DOHH2 (cell line): ENCODE results near the gene MYLK.

Experiments used
- H3F3A ChIP-seq: fragments of 200-600 bp; sonication (generic), shearing (Covaris generic); 2 replicates; pipeline ENCODE4 v1.6.0; 2016; ENCODE audit warnings: antibody characterized with exemption, mild to moderate bottlenecking; ENCODE audit not compliant: control insufficient read depth, insufficient read depth
- H3K27ac ChIP-seq: fragments of 200-600 bp; sonication (generic); 2 replicates; pipeline ENCODE4 v1.5.1; 2014; ENCODE audit warnings: low read depth, mild to moderate bottlenecking, low read length, moderate library complexity
- H3K27me3 ChIP-seq: fragments of 200-600 bp; sonication (generic); 2 replicates; pipeline ENCODE4 v1.6.1; 2014; ENCODE audit warnings: mild to moderate bottlenecking, low read length, mixed read lengths; ENCODE audit not compliant: control insufficient read depth
- H3K36me3 ChIP-seq: fragments of 200-600 bp; sonication (generic); 2 replicates; pipeline ENCODE4 v1.6.1; 2014; ENCODE audit warnings: mild to moderate bottlenecking, low read length, moderate library complexity, mixed read lengths; ENCODE audit not compliant: control insufficient read depth
- H3K4me1 ChIP-seq: fragments of 200-600 bp; sonication (generic); 2 replicates; pipeline ENCODE4 v1.6.1; 2014; ENCODE audit warnings: mild to moderate bottlenecking, low read length, mixed read lengths; ENCODE audit not compliant: control insufficient read depth
- H3K4me2 ChIP-seq: fragments of 200-600 bp; sonication (generic); 2 replicates; pipeline ENCODE4 v1.6.0; 2014; ENCODE audit warnings: mild to moderate bottlenecking, low read length, moderate library complexity
- H3K4me3 ChIP-seq: fragments of 200-600 bp; sonication (generic); 2 replicates; pipeline ENCODE4 v1.5.1; 2014; ENCODE audit warnings: mild to moderate bottlenecking, low read length, mixed read lengths
- H3K79me2 ChIP-seq: fragments of 200-600 bp; sonication (generic); 2 replicates; pipeline ENCODE4 v1.6.1; 2014; ENCODE audit warnings: mild to moderate bottlenecking, low read length, mixed read lengths; ENCODE audit not compliant: control insufficient read depth
- H3K9me2 ChIP-seq: fragments of 200-600 bp; sonication (generic); replicated peaks from 2 replicates; pipeline ENCODE4 v1.6.1; 2014; ENCODE audit warnings: mild to moderate bottlenecking, low read length, mixed read lengths; ENCODE audit not compliant: control insufficient read depth
- H3K9me3 ChIP-seq: fragments of 200-600 bp; sonication (generic); 2 replicates; pipeline ENCODE4 v1.6.1; 2014; ENCODE audit warnings: antibody characterized with exemption, low read length, mixed read lengths; ENCODE audit not compliant: control insufficient read depth, insufficient read depth
- H4K20me1 ChIP-seq: fragments of 200-600 bp; sonication (generic); 2 replicates; pipeline ENCODE4 v1.6.0; 2014; ENCODE audit warnings: low read depth, mild to moderate bottlenecking, antibody characterized with exemption, low read length, moderate library complexity; ENCODE audit not compliant: control insufficient read depth, insufficient read depth
- EZH2phosphoT487 ChIP-seq: fragments of 200-600 bp; sonication (generic); IDR thresholded peaks from 2 replicates; pipeline ENCODE4 v1.6.1; 2017; ENCODE audit warnings: borderline replicate concordance, mild to moderate bottlenecking, antibody characterized with exemption, low read length, moderate library complexity, mixed read lengths
- TF ChIP-seq, protein P1 (sequence below): fragments of 200-600 bp; sonication (generic); IDR thresholded peaks from one replicate; pipeline ENCODE4 v1.5.1; 2014; ENCODE audit warnings: antibody characterized with exemption, mild to moderate bottlenecking, low read depth, low read length; ENCODE audit not compliant: poor library complexity, severe bottlenecking

The MYLK gene

DNA sequence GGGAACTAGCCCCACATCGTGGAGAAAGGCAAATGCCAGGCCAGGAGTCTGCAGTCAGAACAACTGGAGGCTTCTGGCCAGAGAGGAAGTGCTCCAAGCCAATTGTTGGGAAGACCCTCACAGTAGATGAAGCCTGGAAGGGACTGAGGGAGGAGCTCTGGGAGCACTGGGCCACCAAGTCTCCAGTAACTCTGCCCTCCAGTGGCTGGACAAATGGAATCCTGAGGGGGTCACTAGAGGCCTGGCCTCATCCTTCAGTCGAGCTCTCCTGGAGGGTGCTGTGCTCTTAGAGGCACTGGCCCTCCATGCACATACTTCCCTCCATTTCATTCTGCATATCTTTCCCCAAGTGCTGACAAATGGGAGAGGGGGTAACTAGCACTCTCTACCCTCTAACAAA is 103.0 kb downstream of the MYLK start:
- TF ChIP-seq EZH2phosphoT487, result no peak
- TF ChIP-seq, protein P1, sequence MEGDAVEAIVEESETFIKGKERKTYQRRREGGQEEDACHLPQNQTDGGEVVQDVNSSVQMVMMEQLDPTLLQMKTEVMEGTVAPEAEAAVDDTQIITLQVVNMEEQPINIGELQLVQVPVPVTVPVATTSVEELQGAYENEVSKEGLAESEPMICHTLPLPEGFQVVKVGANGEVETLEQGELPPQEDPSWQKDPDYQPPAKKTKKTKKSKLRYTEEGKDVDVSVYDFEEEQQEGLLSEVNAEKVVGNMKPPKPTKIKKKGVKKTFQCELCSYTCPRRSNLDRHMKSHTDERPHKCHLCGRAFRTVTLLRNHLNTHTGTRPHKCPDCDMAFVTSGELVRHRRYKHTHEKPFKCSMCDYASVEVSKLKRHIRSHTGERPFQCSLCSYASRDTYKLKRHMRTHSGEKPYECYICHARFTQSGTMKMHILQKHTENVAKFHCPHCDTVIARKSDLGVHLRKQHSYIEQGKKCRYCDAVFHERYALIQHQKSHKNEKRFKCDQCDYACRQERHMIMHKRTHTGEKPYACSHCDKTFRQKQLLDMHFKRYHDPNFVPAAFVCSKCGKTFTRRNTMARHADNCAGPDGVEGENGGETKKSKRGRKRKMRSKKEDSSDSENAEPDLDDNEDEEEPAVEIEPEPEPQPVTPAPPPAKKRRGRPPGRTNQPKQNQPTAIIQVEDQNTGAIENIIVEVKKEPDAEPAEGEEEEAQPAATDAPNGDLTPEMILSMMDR, result no peak
- no peaks in the 10 kb centered on the region for H4K20me1 ChIP-seq
- H3K4me1 ChIP-seq, result no peaks in the 10 kb centered on the region
- H3K9me3 ChIP-seq, result no peaks in the 10 kb centered on the region
- no peak overlapping the region for H3K4me3 ChIP-seq
- H3F3A ChIP-seq, result no peaks in the 10 kb centered on the region
- H3K4me2 ChIP-seq, result no peak overlapping the region
- no peaks in the 10 kb centered on the region for H3K9me2 ChIP-seq
- H3K79me2 ChIP-seq, result no peaks in the 10 kb centered on the region
- H3K27ac ChIP-seq, result no peak overlapping the region
- H3K27me3 ChIP-seq, result peaks cover 9% of the 10 kb centered on the region
- no peaks in the 10 kb centered on the region for H3K36me3 ChIP-seq

DNA sequence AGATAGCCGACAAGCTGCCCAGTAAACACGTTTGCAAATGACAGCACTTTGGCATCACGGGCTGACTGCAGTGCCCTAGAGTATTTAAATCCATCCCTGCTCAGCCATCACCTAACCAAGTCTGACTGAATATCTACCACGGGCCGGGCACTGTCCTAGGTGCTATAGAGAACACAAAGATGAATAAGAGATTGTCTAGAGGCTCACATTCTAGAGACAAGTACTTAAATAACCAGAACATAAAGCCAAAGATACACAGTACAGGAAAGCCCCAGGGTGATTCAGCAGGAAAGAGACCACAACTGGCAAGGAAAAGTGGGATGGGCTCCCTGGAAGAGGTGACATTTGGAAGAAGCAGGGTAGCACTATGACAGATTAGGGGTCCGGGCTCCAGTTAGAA is 103.5 kb downstream of the MYLK start:
- Histone ChIP-seq H3K79me2 (no peaks in the 10 kb centered on the region), H3K4me1 (no peaks in the 10 kb centered on the region), H3K27me3 (peaks cover 9% of the 10 kb centered on the region), H3K4me2 (no peak overlapping the region), H3K36me3 (no peaks in the 10 kb centered on the region), H4K20me1 (no peaks in the 10 kb centered on the region), H3K27ac (no peak overlapping the region), H3K9me3 (no peaks in the 10 kb centered on the region), H3K4me3 (no peak overlapping the region), H3F3A (no peaks in the 10 kb centered on the region), H3K9me2 (no peaks in the 10 kb centered on the region)
- TF ChIP-seq, protein P1, result no peak
- no peak for TF ChIP-seq EZH2phosphoT487

DNA sequence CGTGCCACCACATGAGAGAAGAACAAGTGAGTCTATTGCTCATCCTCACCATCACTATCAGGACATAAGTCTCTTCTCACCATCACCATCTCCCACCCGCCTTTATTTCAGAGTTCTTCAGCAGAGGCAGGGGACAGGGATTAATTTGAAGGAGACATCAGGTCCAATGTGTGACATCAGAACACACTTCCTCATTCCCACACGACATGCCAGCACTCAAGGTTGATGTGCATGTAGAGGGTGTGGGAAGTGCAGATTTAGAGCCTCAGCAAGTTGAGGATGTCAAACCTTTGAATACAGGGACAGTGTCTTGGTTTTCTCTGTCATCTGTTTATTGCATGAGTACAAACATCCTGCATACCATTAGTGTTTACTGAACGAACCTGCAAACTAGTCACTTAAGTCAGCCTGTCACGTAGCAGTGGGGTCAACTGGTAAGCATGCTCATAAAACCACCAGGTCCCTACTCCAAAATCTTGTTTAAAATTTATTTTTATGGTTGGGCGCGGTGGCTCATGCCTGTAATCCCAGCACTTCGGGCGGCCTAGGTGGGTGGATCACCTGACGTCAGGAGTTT is 104.4 kb downstream of the MYLK start:
- no peak overlapping the region for H3K4me2 ChIP-seq
- H3K27me3 ChIP-seq, result peaks cover 4% of the 10 kb centered on the region; the same call in 1 of the 2 replicates
- no peak overlapping the region for H3K4me3 ChIP-seq
- H3F3A ChIP-seq, result no peaks in the 10 kb centered on the region
- no peaks in the 10 kb centered on the region for H3K4me1 ChIP-seq
- H3K9me3 ChIP-seq, result no peaks in the 10 kb centered on the region
- H4K20me1 ChIP-seq, result no peaks in the 10 kb centered on the region
- H3K27ac ChIP-seq, result no peak overlapping the region
- TF ChIP-seq EZH2phosphoT487, result no peak
- H3K79me2 ChIP-seq, result no peaks in the 10 kb centered on the region
- no peaks in the 10 kb centered on the region for H3K36me3 ChIP-seq
- H3K9me2 ChIP-seq, result no peaks in the 10 kb centered on the region

DNA sequence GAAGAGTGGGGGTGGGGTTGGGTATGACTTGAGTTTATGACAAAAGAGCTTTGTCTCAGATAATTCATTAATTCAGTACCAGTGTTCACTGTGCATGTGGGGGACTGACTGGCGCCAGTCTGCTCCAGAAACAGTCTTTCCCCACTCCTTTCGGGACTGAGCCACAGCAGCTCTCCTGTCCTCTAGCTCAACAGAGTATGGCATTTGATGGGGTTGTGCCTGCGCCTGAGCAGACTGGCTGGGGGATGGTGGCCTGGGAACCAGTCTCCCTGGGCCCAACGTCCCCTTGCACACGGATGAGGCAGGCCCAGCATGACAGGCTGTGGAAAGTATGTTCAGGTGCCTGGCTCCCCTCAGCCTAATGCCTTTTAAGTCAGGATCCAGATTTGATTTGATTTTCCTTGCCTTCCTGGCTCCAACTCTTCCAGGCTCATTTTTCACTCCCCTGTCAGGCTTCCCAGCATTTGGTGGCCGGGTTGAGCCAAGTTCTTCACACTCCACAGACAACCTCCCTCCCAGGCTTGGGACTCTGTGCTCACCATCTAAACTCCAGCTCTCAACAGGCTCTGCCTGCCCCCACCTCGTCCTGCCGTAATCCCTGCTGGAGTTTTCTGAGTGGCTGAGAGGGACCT is 105.0 kb downstream of the MYLK start:
- Histone ChIP-seq H4K20me1 (no peaks in the 10 kb centered on the region), H3K4me1 (no peaks in the 10 kb centered on the region), H3K27ac (no peak overlapping the region), H3F3A (no peaks in the 10 kb centered on the region), H3K4me3 (no peak overlapping the region), H3K9me2 (no peaks in the 10 kb centered on the region), H3K9me3 (no peaks in the 10 kb centered on the region), H3K27me3 (peaks cover 4% of the 10 kb centered on the region; the same call in 1 of the 2 replicates), H3K79me2 (no peaks in the 10 kb centered on the region), H3K4me2 (no peak overlapping the region), H3K36me3 (no peaks in the 10 kb centered on the region)
- no peak for TF ChIP-seq EZH2phosphoT487
- TF ChIP-seq, protein P1, result no peak
